Measurements from ENCODE around the gene PFAS.

The PFAS gene

GRCh38 chr17:8273884-8274444 lies 24.9 kb downstream of the PFAS start:
- DNase-seq, result no peak

- no peak for DNase-seq
These were observed 25.7 kb downstream of the PFAS start for GRCh38 chr17:8274816-8275215.

- DNase-seq, result no peak
These were observed 26.6 kb downstream of the PFAS start for GRCh38 chr17:8275421-8276290.

DNA sequence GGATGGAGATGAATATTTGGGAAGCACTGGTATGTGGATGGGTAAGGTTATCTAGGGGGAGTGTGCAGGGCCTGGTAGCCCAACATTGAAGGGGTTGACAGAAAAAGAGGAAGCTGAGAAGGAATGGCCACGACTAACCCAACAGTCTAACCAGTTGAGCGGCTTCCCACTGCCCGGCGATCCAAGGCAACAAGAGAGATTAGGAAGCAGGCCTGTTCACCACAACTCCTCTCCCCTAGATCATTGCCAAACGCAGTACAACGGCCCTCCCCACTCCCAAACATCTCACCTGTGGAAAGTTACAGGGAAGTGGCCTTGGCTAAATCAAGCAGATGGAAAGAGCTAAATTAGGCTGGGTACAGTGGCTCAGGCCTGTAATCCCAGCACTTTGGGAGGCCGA lies 28.2 kb downstream of the PFAS start:
- DNase-seq, result no peak

- DNase-seq, result no peak
These were observed 33.3 kb downstream of the PFAS start for GRCh38 chr17:8282345-8282744.

GRCh38 chr17:8283356-8283755 lies 34.3 kb downstream of the PFAS start:
- no peak for DNase-seq

DNA sequence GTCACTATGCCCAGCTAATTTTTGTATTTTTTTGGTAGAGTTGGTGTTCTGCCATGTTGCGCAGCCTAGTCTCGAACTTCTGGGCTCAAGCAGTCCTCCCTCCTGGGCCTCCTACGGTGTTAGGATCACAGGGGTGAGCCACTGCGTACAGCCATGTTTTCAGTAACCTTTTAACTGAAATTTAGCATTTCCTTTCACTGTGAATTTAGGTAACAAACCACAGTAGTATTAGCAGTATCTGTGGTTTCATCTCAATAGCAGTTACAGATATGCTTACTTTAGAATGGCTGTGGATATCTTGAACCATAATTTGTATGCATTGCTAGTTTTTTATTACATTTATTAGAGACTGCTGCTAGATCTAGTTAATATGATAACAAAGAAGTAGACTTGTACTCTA lies 35.0 kb downstream of the PFAS start:
- DNase-seq, result no peak

DNA sequence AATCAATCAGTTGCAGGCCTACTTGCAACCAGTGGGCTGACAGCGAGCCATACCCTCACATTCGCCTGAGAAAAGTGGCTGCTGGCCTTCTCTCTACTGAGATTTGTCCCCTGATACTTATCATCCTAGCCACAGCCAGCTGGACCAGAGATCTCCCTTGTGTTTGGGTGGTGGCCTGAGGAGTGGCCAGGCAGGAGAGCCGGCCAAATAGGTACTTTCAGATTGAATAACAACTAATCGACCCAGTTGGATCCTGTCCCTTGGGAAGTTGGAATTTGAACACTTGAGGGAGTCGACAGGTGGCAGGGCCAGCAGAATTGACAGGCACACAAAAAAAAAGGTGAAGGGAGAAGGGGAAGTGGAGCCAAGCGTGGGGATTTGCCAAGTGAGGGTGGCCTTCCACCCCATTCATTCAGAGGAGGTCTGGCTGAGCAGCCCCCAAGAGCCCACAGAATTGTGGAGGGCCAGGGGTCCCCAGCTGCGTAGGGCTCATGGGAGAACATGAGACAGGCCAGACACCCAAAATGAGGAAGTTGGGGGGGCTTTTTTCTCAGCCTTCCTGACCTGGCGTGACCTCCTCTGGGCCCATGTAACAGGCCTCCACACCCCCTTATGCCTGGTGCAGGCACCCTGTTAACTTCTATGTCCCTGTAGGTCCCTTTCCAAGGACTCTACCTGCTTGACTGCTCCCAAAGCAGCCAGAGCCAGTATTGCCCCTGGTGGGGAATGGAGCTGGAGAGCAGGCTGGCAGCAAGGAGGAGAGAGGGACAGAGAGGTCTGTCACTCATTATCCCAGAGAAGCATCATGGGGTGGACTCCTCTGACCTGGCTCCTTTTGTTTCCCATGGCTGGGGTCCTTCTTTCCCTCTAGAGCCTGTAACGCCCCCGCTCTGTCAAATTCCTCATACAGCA lies 36.4 kb downstream of the PFAS start:
- DNase-seq, result no peak

DNA sequence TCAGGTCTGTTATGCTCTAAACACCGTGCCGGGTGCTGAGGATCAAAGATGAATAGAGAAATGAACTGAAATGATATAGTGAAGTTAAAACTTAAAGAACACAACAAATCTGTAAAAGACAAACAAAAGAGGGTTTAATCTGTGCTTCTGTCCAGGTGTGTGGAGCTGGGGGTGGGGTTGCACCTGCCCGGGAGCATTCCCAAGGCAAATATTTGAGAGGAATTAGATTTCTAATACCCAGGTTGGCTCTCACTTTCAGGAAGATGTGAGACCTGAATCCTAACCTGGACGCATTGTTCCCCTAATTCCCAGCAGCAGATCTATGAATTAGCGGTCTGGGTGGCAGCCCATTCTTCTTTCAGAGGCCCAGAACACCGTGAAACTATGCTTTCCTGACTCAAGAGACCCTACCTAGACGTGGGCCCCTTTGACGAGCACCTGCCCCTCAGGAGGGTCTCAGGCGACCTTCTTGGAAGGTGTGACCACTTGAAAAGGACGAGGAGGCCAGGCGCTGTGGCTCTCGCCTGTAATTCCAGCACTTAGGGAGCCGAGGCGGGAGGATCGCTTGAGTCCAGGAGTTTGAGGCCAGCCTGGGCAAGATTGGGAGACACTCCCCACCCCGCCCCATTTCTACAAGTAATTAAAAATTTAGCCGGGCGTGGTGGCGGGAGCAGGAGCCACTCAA lies 38.7 kb downstream of the PFAS start:
- DNase-seq, result no peak

- no peak for DNase-seq
These were observed 39.4 kb downstream of the PFAS start, which contains the start of gene RANGRF for GRCh38 chr17:8288336-8289102. Gene RANGRF (plus strand): TSS chr17:8288670. CDS start chr17:8288789, 119 bp downstream.

DNA sequence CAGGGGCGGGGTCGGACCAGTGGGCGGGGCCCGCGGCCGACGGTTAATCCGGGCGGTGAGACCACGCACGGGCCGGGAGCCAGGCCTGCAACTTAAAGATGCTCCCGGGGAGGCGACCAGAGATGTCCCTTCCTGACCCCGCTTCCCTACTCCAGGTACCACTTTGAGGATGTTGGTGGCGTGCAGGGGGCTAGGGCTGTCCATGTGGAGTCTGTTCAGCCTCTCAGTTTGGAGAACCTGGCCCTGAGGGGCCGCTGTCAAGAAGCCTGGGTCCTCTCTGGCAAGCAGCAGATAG lies 40.0 kb downstream of the PFAS start:
- DNase-seq, result no peak

DNA sequence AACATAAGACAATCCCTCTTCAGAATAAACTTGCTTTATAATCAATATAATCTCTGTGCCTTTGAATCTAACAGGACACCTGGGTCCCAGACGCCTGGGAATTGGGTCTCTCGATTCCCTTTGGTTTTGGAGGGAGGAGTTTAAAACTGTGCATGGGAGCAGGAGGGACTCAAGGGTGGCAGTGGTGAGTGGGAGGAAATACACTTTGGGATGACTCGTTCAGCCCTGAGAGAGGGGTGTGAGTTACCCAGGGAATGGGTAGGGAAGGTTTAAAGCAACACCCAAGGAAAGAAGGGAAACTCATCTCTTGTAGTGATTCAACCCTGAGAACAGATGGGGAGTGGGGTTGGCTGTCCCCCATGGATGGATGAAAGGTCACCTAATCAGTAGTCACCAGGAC lies 41.0 kb downstream of the PFAS start:
- DNase-seq, result no peak

DNA sequence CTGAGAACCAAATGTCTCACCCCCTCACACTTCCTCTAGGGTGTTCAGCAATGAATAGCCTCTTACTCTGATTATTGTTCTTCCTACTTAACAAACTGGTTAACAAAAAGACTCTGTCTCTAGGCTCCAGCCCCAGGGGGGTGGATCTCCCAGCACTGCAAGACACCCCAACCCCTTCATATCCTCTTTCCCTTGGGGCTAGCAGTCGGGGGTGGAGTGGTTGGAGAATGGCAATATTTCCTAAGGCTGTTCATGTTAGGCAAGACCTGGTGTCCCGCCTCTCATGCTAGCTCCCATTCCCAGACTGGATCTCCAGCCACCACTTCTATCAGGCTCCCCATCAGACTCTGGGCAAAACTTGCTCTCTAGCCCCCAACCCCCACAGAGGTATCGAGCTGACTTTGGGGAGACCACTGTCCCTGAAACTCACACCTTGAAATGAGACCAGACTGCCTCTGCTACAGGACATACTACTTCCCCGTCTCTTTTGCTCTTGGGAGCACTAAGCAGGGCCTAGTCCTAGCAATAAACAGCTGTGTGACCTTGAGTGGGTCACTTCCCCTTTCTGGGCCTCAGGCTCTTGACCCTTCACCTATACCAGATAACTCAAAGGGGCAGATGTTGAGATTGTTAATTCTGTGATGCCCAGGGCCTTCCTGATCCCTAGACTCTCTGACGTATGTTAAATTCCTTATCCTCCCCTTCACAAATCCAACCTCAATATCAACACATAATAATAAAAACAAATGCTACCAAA lies 43.7 kb downstream of the PFAS start:
- DNase-seq, result no peak

- no peak for DNase-seq
These were observed 45.3 kb downstream of the PFAS start for GRCh38 chr17:8294361-8294760.

GRCh38 chr17:8294814-8295316 lies 45.8 kb downstream of the PFAS start:
- DNase-seq, result no peak

- DNase-seq, result no peak
These were observed 51.1 kb downstream of the PFAS start for GRCh38 chr17:8300226-8300625.

DNA sequence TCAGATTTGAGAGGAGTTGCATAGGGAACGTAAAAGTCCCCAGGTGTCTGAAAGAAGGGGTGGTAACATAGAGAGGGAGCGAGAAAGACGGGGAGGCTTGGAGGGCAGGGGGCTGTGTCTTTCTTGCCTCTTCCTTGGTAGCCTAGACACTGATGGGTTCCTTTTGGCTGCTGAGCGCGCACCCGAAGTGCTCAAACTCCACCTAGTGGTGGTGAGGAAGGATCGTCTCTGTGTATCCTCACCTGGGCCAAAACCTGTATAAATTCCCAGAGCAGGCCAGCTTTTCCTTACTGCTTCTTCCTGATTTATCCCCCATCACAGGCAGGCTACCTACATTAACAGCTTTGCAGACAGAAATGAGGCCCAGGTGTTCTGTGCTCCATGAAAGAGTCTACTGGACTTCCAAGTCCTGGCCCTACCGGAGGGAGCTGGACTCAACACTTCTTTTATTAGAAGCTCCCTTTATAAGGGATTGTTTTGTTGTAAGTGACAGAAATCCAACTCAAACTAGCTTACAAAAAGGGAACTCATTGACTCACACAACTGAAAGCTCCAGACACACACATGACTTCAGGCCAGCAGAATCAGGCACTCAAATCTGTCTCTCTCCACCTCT lies 51.6 kb downstream of the PFAS start:
- DNase-seq, result peak; percentile 10

- no peak for DNase-seq
These were observed 61.6 kb downstream of the PFAS start for GRCh38 chr17:8310601-8311123.

- no peak for DNase-seq
These were observed 62.2 kb downstream of the PFAS start for GRCh38 chr17:8311131-8311790.

- no peak for DNase-seq
These were observed 63.2 kb downstream of the PFAS start for GRCh38 chr17:8312251-8312650.

Measured in SIG-M5 (cell line).